ENCODE data around the gene TOP3B.
"Not testable (repeated sequence)": the region's sequence is repeated elsewhere in the genome, so short reads cannot be mapped to it uniquely, and the experiment has no call there.

TOP3B gene

DNA sequence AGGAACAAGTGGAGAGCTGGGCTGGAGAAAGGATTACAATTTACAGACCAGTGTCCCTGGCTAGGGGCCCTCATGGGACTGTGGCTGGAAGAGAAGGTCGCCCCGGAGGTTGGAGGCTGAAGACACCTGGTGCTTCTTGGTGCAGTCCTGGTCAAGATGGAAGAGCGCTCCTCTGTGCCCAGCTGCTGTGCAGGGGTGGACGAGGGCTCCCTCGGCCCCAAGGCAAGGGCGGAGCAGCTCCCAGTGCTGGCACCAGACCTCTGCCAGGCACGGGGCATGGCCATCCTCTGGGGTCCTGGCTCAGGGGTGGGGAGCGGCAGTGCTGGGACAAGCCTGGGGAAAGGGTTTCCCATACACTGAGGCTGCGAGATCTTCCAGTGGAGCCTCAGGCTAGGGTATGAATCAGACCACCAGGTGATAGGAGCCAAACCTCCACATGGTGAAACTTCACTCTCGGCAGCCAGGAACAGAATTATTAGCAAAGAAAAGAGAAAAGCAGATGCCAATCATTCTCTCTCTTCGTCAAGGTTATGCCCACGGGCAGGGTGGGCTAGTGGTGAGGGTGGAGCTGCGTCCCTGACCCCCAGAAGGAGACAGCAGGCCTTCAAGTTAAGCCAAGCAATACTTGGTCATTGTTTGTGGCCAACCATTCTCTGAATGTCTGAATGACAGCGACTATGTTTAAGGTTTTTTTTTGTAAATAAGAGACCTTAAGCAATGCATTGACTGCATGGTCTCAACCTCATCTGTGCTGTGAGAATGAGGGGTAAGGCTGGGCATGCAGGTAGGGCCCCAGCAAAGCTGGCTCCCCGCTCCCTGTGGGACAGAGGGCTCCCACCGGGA, 62.0 kb downstream of the TOP3B start:
- DNase-seq: no peak

DNA sequence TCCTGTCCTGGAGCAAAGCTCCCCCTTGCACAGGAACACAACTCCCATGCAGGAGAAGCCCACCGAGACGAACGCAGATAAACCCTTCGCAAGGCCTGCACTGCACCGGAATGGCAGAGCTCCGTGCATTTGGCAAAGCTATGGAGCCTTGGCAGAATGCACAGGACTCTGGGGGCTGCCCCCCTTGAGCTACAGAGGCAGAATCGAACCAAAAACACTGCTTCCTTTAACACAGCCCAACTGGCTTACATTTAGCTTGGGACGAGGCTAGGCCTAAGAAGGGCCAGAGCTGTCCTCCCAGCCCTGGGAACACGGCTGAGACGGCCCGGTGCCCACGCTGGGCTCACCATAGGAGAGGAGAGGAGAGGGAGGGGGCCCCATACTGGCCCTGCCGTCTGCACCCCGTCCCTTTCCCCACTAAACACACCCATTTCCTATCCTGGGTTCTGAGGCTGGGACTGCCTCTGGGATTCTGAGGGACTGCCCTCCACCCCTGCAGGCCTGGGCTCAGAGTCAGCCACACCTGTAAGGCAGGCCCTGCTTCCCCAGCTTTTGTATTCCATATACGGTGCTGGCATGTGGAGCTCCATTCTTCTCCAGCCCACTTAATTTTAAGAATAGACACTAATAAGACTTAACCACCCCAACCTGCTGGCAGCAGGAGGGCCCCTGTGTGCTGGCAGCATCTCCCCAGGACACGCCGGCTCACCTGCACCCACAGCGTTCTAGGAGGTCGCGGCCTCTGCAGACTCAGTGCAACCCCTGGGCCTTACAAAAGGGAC, 62.9 kb downstream of the TOP3B start:
- no peak for DNase-seq

DNA sequence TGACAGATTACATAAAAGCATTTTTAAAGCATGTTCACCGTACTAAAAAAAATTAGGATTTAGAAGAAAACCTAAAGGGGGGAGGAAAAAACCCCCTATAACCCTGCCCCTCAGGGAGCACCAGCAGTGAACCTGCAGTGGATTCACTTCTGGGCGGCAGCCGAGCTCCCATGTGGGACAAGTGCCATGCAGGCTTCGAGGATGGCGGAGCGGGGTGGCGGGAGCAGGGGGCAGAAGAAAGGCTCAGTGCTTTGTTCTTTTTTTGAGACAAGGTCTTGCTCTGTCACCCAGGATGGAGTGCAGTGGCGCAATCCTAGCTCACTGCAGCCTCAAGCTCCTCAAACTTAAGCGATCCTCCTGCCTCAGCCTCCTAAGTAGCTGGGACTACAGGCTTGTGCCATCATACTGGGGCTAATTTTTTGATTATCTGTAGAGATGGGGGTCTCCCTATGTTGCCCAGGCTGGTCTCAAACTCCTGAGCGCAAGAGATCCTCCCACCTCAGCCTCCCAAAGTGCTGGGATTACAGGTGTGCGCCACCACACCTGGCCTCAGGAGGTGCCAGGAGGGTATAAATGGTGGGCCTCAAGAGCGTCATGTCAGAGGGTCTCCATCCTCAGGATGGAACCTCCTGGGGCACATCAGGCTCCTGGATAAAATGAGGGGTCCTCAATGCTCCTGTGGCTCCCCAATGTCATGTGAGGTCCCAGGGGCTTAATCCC, 64.0 kb downstream of the TOP3B start:
- DNase-seq: no peak

DNA sequence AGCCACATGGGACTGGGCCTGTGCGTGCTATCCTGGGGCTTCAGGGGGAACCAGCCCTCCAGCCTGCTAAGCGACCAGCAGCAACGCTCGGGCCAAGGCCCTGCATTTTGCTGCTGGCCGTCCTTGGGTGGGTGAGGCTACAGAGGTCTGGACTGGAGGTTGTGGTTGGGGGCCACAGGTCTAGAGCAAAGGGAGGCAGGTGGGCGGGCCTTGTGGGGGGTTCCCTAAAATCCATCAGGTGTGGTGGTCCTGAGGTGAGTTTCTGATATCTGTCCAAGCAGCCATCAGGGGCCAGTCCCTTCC, 64.7 kb downstream of the TOP3B start:
- no peak for DNase-seq

DNA sequence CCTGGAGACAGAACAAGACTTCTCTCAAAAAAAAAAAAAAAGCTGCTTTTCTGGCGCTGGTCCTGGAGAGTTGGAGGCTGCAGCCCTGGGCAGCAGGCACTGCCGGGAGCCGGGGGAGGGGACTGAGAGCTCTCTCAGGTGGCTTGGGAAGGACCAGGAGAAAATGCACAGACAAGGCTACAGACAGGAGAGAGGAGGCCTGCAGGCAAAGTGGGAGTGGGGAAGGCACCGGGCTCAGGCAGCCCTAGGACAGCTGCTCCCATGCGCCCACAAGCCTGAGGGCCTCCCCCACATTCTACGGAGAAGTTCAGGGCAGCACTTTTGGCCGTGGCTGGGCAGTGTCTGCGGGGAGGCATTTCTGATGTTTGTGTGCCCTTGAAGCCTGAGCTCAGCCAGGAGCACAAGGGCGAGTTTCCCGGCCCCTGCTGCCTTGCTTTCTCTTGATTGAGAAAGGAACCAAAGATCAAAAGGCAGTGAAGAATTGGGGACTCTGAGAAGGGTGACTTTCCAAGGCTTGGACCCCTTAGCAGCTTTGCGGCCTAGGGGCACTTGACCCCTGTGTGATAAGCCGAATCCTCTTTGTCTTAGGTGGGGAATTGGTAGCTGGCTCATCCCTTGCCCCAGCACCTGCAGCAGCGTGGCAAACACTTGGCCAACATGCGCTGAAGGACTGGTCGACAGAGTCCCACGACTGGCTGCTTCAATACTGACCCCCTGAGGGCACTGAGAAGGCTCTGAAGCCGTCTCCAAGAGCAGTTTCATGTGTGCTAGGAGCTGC, 65.2 kb downstream of the TOP3B start:
- no peak for DNase-seq

DNA sequence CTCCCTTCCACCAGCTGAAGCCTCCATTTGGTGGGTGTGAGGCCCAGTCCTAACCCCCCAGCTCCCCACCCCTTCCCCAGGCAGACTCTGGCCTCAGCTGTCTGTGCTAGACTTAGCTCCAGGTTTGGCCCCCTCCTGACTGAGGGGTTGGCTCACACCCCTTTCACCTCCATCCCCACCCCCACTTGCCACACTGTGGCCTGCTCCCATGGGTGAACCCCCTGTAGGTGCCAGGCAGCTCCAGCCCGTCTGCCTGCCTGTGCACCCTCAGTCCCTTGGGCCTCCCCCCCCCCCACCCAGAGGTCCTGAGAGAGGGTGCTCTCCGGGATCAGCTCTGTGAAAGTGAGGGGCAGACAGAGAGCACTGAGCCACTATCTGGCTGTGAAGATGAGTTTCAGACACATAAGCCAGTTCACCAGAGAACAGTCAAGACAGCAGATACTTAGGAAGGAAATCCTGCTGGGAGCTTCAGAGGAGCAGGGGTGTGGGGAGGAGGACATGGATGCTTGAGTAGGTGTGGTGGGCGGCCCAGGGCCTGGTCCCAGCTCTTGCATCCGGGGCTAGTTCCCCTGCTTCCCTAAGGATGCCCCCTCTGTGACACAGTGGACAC, 66.2 kb downstream of the TOP3B start:
- DNase-seq: no peak

DNA sequence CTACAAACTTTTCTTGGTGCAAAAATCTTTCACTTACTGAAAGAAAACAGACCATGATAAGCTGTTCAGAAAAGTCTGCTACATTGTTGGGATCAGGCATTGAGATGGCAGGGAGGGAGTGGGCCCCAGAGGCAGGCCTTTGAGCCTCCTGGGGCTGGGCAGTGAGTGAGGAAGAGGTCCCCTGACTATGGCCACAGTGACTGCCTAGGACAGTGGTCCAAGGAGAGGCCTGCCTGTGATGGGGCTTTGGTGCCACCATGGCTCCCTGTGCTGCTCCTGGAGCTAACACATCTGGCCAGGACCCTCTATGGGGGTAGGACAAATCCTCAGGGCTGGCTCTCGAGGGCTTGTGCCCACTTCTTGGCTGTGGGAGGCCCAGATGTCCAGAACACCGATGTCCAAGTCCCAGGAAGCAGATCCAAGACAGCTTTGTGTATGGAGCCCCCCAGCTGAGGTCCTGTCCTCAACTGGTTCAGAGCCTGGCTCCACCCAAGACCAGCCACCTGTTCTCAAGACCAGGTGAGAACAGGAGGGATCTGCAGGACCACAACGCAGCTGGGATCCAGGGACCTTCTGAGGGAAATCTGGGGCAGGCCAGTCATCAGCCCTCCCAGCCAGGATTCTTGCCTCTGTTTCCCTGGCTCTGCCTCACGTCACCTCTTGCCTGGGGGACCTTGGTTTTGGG, 66.8 kb downstream of the TOP3B start:
- DNase-seq: no peak

DNA sequence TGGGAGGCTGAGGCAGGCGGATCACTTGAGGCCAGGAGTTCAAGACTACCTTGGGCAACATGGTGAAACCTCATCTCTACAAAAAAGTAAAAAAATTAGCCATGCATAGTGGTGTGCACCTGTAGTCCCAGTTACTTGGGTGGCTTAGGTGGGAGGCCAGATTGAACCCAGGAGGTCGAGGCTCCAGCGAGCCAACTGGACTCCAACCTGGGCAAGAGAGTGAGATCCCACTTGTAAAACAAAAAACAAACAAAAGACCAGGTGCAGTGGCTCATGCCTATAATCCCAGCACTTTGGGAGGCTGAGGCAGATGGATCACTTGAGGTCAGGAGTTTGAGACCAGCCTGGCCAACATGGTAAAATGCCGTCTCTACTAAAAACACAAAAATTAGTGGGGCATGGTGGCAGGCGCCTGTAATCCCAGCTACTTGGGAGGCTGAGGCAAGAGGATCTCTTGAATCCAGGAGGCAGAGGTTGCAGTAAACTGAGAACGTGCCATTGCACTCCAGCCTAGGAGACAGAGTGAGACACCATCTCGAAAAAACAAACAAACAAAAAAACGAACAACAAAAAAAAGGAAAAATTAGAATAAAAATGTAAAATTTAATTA, 68.4 kb downstream of the TOP3B start:
- not testable (repeated sequence) for DNase-seq

DNA sequence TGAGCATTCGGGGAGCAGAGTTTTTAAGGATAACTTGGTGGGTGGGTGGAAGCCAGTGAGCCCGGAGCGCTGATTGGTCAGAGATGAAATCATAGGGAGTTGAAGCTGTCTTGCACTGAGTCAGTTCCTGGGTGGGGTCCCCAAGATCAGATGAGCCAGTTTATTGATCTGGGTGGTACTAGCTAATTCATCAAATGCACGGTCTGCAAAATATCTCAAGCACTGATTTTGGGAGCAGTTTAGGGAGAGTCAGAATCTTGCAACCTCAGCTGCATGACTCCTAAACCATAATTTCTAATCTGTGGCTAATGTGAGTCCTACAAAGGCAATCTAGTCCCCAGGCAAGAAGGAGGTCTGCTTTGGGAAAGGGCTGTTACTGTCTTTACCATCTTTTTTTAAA, 72.2 kb downstream of the TOP3B start:
- not testable (repeated sequence) for DNase-seq

DNA sequence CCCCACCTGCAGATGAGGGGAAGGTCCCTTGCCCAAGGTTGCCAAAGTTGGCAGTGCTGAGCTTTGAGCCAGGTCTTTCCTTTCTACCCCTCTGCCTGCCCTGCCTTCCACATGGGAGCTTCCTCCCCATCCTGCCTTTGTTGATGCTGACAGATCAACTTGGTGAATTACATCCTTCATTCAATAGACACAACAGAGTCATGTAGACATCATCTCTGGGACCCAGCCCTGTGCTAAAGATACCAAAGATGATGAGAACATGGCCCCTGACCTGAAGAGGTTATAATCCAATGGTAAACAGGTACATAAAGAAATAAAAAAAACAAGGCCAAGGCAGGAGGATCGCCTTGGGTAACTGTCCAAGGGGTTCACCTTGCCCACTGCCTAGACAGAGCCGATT, 72.7 kb downstream of the TOP3B start:
- DNase-seq: no peak

DNA sequence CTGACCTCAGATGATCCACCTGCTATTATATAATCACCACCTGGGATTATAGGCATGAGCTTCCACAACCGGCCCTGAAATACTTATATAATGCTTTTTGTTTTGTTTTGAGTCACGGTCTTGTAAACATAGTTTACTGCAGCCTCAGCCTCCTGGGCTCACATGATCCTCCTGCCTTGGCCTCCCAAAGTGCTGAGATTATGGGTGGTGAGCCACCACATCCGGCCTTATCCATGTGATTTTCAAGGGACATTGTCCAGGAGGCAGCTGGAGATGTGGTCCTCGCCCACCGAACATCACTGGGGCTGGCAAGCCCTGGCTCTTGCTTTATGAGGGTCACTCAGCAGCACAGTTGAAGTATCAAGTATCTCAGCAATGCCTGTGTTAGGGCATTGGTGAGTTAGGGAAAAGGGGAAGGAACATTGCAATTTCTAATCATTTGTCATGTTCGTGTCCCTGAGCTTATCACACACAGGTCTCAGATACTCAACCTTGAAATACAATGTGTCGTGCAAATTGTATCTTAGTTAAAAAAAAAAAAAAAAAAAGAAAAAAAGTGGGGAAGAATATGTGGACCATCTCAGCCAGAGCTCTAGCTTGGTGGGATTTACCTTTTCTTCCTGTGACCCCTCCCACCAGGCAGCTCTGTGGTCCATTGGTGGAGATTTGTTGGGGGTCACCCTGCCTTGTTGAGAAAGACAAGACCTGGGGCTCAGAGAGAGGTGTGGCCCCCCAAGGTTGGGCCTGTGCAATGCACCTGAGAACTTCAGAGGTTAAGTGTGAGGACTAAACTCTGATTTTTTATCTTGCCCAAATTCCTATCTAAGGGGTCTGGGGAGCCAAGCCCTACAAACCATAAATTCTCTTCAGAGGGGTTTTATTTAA, 74.7 kb downstream of the TOP3B start:
- no peak for DNase-seq
